ENCODE data around the gene AUTS2.

The AUTS2 gene

GRCh38 chr7:69889976-69890351 lies 291.7 kb downstream of the AUTS2 start:
- Histone ChIP-seq H3K9ac (ENCODE audit: low read length) (peak overlapping the region; percentile 35), H3K79me2 (ENCODE audit: insufficient read depth, low read length) (peaks cover 33% of the 10 kb centered on the region), H3K9me3 (ENCODE audit: insufficient read depth, low read length) (no peaks in the 10 kb centered on the region), H3K27ac (ENCODE audit: low read depth, low read length) (peak overlapping the region; percentile 83), H3F3A (ENCODE audit: insufficient read depth) (peaks cover 21% of the 10 kb centered on the region), H2AFZ (ENCODE audit: low read depth, low read length, severe bottlenecking) (no peak overlapping the region), H3K4me3 (ENCODE audit: insufficient read depth, low read length, poor library complexity, severe bottlenecking) (peak overlapping the region; percentile 35), H3K27me3 (ENCODE audit: low read length) (no peaks in the 10 kb centered on the region), H3K36me3 (ENCODE audit: low read length) (no peaks in the 10 kb centered on the region), H3K4me2 (ENCODE audit: low read depth, low read length, poor library complexity, severe bottlenecking) (peak overlapping the region; percentile 62), H3K9me2 (replicated peaks; ENCODE audit: insufficient read depth, low read length) (no peaks in the 10 kb centered on the region), H4K20me1 (ENCODE audit: low read depth, low read length) (no peaks in the 10 kb centered on the region)
- TF ChIP-seq EZH2phosphoT487 (conservative IDR thresholded peaks at IDR 0.05; ENCODE audit: low read length) (no peak), CTCF (IDR thresholded peaks at IDR 0.05; ENCODE audit: insufficient read depth, low read length, poor library complexity, severe bottlenecking) (no peak)

- Histone ChIP-seq H3K27ac (ENCODE audit: low read depth, low read length) (no peak overlapping the region), H3K9me3 (ENCODE audit: insufficient read depth, low read length) (no peaks in the 10 kb centered on the region), H3K79me2 (ENCODE audit: insufficient read depth, low read length) (peaks cover 51% of the 10 kb centered on the region), H3F3A (ENCODE audit: insufficient read depth) (peaks cover 15% of the 10 kb centered on the region), H3K27me3 (ENCODE audit: low read length) (no peaks in the 10 kb centered on the region), H3K36me3 (ENCODE audit: low read length) (no peaks in the 10 kb centered on the region), H3K4me2 (ENCODE audit: low read depth, low read length, poor library complexity, severe bottlenecking) (peak overlapping the region; percentile 4), H3K9ac (ENCODE audit: low read length) (no peak overlapping the region), H3K4me3 (ENCODE audit: insufficient read depth, low read length, poor library complexity, severe bottlenecking) (no peak overlapping the region), H4K20me1 (ENCODE audit: low read depth, low read length) (no peaks in the 10 kb centered on the region), H2AFZ (ENCODE audit: low read depth, low read length, severe bottlenecking) (no peak overlapping the region), H3K9me2 (replicated peaks; ENCODE audit: insufficient read depth, low read length) (no peaks in the 10 kb centered on the region)
- TF ChIP-seq EZH2phosphoT487 (conservative IDR thresholded peaks at IDR 0.05; ENCODE audit: low read length) (no peak), CTCF (IDR thresholded peaks at IDR 0.05; ENCODE audit: insufficient read depth, low read length, poor library complexity, severe bottlenecking) (no peak)
Measured at GRCh38 chr7:69892790-69893189, 294.5 kb downstream of the AUTS2 start.

GRCh38 chr7:69893906-69894305 lies 295.6 kb downstream of the AUTS2 start:
- H3K36me3 ChIP-seq (ENCODE audit: low read length) = no peaks in the 10 kb centered on the region
- no peak overlapping the region for H3K4me2 ChIP-seq (ENCODE audit: low read depth, low read length, poor library complexity, severe bottlenecking)
- H4K20me1 ChIP-seq (ENCODE audit: low read depth, low read length) = no peaks in the 10 kb centered on the region
- peaks cover 11% of the 10 kb centered on the region for H3F3A ChIP-seq (ENCODE audit: insufficient read depth)
- H3K27ac ChIP-seq (ENCODE audit: low read depth, low read length) = no peak overlapping the region
- H3K9ac ChIP-seq (ENCODE audit: low read length) = no peak overlapping the region
- H3K79me2 ChIP-seq (ENCODE audit: insufficient read depth, low read length) = peaks cover 52% of the 10 kb centered on the region
- H3K4me3 ChIP-seq (ENCODE audit: insufficient read depth, low read length, poor library complexity, severe bottlenecking) = no peak overlapping the region
- H3K9me3 ChIP-seq (ENCODE audit: insufficient read depth, low read length) = no peaks in the 10 kb centered on the region
- no peak overlapping the region for H2AFZ ChIP-seq (ENCODE audit: low read depth, low read length, severe bottlenecking)
- peak; percentile 40 for TF ChIP-seq CTCF (IDR thresholded peaks at IDR 0.05; ENCODE audit: insufficient read depth, low read length, poor library complexity, severe bottlenecking)
- no peak for TF ChIP-seq EZH2phosphoT487 (conservative IDR thresholded peaks at IDR 0.05; ENCODE audit: low read length)
- H3K27me3 ChIP-seq (ENCODE audit: low read length) = no peaks in the 10 kb centered on the region
- no peaks in the 10 kb centered on the region for H3K9me2 ChIP-seq (replicated peaks; ENCODE audit: insufficient read depth, low read length)

All from SU-DHL-6 (cell line).